ENCODE results near the gene DPH7. TPM values are rescaled to one million over a fixed set of nuclear protein-coding genes. Genes with fewer than 3 reads are reported as not detected.

DPH7 gene
- total RNA-seq, 1 experiment from 2014 or later, result 54.4 TPM

GRCh38 chr9:137520614-137521404 is 57.9 kb downstream of the DPH7 start:
- peaks cover 0 to 4% of the 10 kb centered on the region in 2 experiments; a peak in 1 of 4 replicates for H3K4me1 ChIP-seq (ENCODE audit: control insufficient read depth in 1 of 2, insufficient read depth in 2 of 2, low read length in 2 of 2)
- ChIA-PET CTCF (no interaction called here), RAD21 (ENCODE audit: low non-redundant PET in 1 of 2, low total read pairs in 2 of 2, uncharacterized antibody in 2 of 2, unreplicated experiment in 2 of 2) (no interaction called here), POLR2A (interaction anchor here (0.6 kb wide), 1 partner anchor 109 kb away, joined by 3 read pairs; no protein-coding TSS in a partner anchor)
- H2AFZ ChIP-seq (ENCODE audit: low read depth, low read length, poor library complexity, severe bottlenecking), result no peak overlapping the region
- no peak overlapping the region for H3K27ac ChIP-seq (ENCODE audit: low read depth, low read length)
- no peaks in the 10 kb centered on the region for H3K79me2 ChIP-seq (ENCODE audit: insufficient read depth, low read length)
- no peak overlapping the region for H3K4me3 ChIP-seq (replicated peaks in 1 of 2; ENCODE audit: low read depth in 1 of 2, low read length in 2 of 2)
- no peak for ATAC-seq
- no peak overlapping the region for H3K4me2 ChIP-seq (ENCODE audit: low read length)
- no peaks in the 10 kb centered on the region for H4K20me1 ChIP-seq (ENCODE audit: insufficient read depth)
- no peak for DNase-seq (ENCODE audit: low read depth, low spot score)
- no peaks in the 10 kb centered on the region for H3K9me2 ChIP-seq (ENCODE audit: insufficient read depth)
- no peaks in the 10 kb centered on the region for H3K36me3 ChIP-seq (ENCODE audit: control insufficient read depth in 1 of 2, insufficient read depth in 2 of 2, low read length in 2 of 2)
- no peaks in the 10 kb centered on the region for H3K9me3 ChIP-seq (ENCODE audit: control insufficient read depth in 1 of 2, insufficient read depth in 1 of 2, low read depth in 1 of 2, low read length in 2 of 2)
- BruUV-seq (replicated peaks), result no TSS peak
- intact Hi-C loops (cut with micrococcal nuclease), result loop anchor here (10.0 kb wide), 1 partner anchor 236 kb away; no protein-coding TSS in a partner anchor
- no peaks in the 10 kb centered on the region for H3K27me3 ChIP-seq (ENCODE audit: insufficient read depth, low read length)
- TF ChIP-seq CEBPB (IDR thresholded peaks at IDR 0.05; ENCODE audit: low read depth) (no peak), RAD21 (IDR thresholded peaks at IDR 0.05; ENCODE audit: low read depth) (no peak), EGR1 (IDR thresholded peaks at IDR 0.05; ENCODE audit: low read depth) (no peak), ZNF274 (IDR thresholded peaks at IDR 0.05; ENCODE audit: low read depth, low read length) (no peak), EZH2 (IDR thresholded peaks at IDR 0.05) (no peak), CTCF (IDR thresholded peaks at IDR 0.05 in 2 of 3, conservative IDR thresholded peaks at IDR 0.05 in 1 of 3; ENCODE audit: borderline replicate concordance in 1 of 3, insufficient read depth in 1 of 3, low read depth in 2 of 3, low read length in 2 of 3) (no peak), SRF (IDR thresholded peaks at IDR 0.05; ENCODE audit: low read depth) (no peak), YY1 (IDR thresholded peaks at IDR 0.05; ENCODE audit: extremely low read depth, insufficient replicate concordance, low read depth, low read length) (no peak), CBX3 (IDR thresholded peaks at IDR 0.05; ENCODE audit: low read depth) (no peak), FOSL1 (IDR thresholded peaks at IDR 0.05; ENCODE audit: low read depth) (no peak), JUND (IDR thresholded peaks at IDR 0.05) (no peak)
- TF ChIP-seq, protein P1, sequence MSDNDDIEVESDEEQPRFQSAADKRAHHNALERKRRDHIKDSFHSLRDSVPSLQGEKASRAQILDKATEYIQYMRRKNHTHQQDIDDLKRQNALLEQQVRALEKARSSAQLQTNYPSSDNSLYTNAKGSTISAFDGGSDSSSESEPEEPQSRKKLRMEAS (IDR thresholded peaks at IDR 0.05), result no peak
- TF ChIP-seq, protein P2, sequence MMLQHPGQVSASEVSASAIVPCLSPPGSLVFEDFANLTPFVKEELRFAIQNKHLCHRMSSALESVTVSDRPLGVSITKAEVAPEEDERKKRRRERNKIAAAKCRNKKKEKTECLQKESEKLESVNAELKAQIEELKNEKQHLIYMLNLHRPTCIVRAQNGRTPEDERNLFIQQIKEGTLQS (IDR thresholded peaks at IDR 0.05), result no peak
- no peak overlapping the region for H3K9ac ChIP-seq (ENCODE audit: low read length)

Measured in HCT116 (cell line).